Bone marrow (tissue), 2 donors: ENCODE results near the gene FXYD6.
"Not testable (repeated sequence)": the region's sequence is repeated elsewhere in the genome, so short reads cannot be mapped to it uniquely, and the experiment has no call there.

ENCODE experiments used
- DNase-seq, 2 donors: peaks; one replicate each; lab custom pipeline; 2025; lab: John Stamatoyannopoulos, UW

FXYD6 gene

GRCh38 chr11:117876341-117877119 is at the start of gene FXYD6:
Gene FXYD6, minus strand, starts transcription at chr11:117876658. Its CDS starts 33,882 bp downstream, at chr11:117842776.
- DNase-seq, result no peak

- DNase-seq, result not testable (repeated sequence)
These were observed 49.7 kb upstream of the FXYD6 start for GRCh38 chr11:117926166-117926565.

GRCh38 chr11:117925198-117925925 is 48.9 kb upstream of the FXYD6 start:
- no peak for DNase-seq

GRCh38 chr11:117924631-117925170 is 48.2 kb upstream of the FXYD6 start:
- no peak for DNase-seq

- DNase-seq, result no peak
These were observed 47.3 kb upstream of the FXYD6 start for GRCh38 chr11:117923773-117924172.

- DNase-seq, result no peak
These were observed 46.8 kb upstream of the FXYD6 start for GRCh38 chr11:117923275-117923674.

GRCh38 chr11:117921893-117922292 is 45.4 kb upstream of the FXYD6 start:
- DNase-seq, result no peak

GRCh38 chr11:117921456-117921855 is 45.0 kb upstream of the FXYD6 start:
- DNase-seq, result no peak

GRCh38 chr11:117919781-117920221 is 43.3 kb upstream of the FXYD6 start:
- DNase-seq, result no peak

GRCh38 chr11:117919341-117919740 is 42.9 kb upstream of the FXYD6 start:
- peak in 1 of 2 donors; percentile 45 for DNase-seq

GRCh38 chr11:117918366-117919255 is 42.2 kb upstream of the FXYD6 start:
- DNase-seq, result no peak

GRCh38 chr11:117917591-117918151 is 41.2 kb upstream of the FXYD6 start:
- no peak for DNase-seq

- no peak for DNase-seq
These were observed 40.5 kb upstream of the FXYD6 start for GRCh38 chr11:117916956-117917355.

- DNase-seq, result no peak
These were observed 39.3 kb upstream of the FXYD6 start for GRCh38 chr11:117915672-117916235.

- DNase-seq, result no peak
These were observed 38.6 kb upstream of the FXYD6 start for GRCh38 chr11:117914991-117915618.

- DNase-seq, result no peak
These were observed 37.9 kb upstream of the FXYD6 start for GRCh38 chr11:117914398-117914761.

GRCh38 chr11:117913736-117914397 is 37.4 kb upstream of the FXYD6 start:
- no peak for DNase-seq

- DNase-seq, result no peak
These were observed 36.0 kb upstream of the FXYD6 start for GRCh38 chr11:117912497-117912896.

GRCh38 chr11:117911694-117912093 is 35.2 kb upstream of the FXYD6 start:
- DNase-seq, result no peak

GRCh38 chr11:117910941-117911655 is 34.6 kb upstream of the FXYD6 start:
- no peak for DNase-seq
